A549 (cell line): ENCODE results near the gene MT1A. TPM values are rescaled to one million over a fixed set of nuclear protein-coding genes. Genes with fewer than 3 reads are reported as not detected.

Experiments
- ATAC-seq, 2 experiments: fragments of 200-7000 bp in 1 of 2; fragments of >200 bp in 1 of 2; cut with Nextera tagmentation in 1 of 2; cut with Tn5 transposase in 1 of 2; 3 replicates each; pipeline versions ENCODE4 v1.8.0 to v1.9.1; 2018 to 2020; ENCODE audit warnings: mild to moderate bottlenecking in 1 of 2, moderate library complexity in 1 of 2
- CTCF ChIA-PET: fragments of 300-600 bp; sonication (Branson Sonifier 250); formaldehyde crosslinking; extraction: SDS; loops from one replicate; lab custom pipeline; 2021; ENCODE audit warnings: antibody characterized with exemption, inconsistent platforms; lab: Yijun Ruan, JAX
- POLR2A ChIA-PET: fragments of 350-600 bp; formaldehyde crosslinking; extraction: SDS; loops from one replicate; lab custom pipeline; 2021; ENCODE audit warnings: antibody characterized with exemption, inconsistent platforms; lab: Yijun Ruan, JAX
- DNase-seq, 2 experiments: peaks; one replicate each; pipeline versions ENCODE4 v3.0.0 to v3.0.0-alpha.2; 2011 to 2016; ENCODE audit warnings: low read depth in 1 of 2, low spot score in 1 of 2
- FAIRE-seq: peaks from 2 replicates; lab custom pipeline; 2011; peaks lifted over from hg19 to GRCh38; lab: Jason Lieb, UNC
- H3K27ac ChIP-seq, 2 experiments: fragments of >200 bp; sonication (Bioruptor Twin); formaldehyde crosslinking; 3 replicates each; pipeline ENCODE4 v1.5.1; 2016 to 2017
- H3K4me1 ChIP-seq: fragments of >200 bp; sonication (Bioruptor Twin); formaldehyde crosslinking; 3 replicates; pipeline ENCODE4 v1.6.1; 2016
- H3K4me2 ChIP-seq: fragments of >200 bp; sonication (Bioruptor Twin); formaldehyde crosslinking; 3 replicates; pipeline ENCODE4 v1.6.1; 2016
- H3K4me3 ChIP-seq: fragments of >200 bp; sonication (Bioruptor Twin); formaldehyde crosslinking; 3 replicates; pipeline ENCODE4 v1.5.1; 2016
- H3K9me3 ChIP-seq: fragments of >200 bp; sonication (Bioruptor Twin); formaldehyde crosslinking; 3 replicates; pipeline ENCODE4 v1.6.1; 2016
- BHLHE40 ChIP-seq: IDR thresholded peaks from 2 replicates; pipeline ENCODE4 v1.6.1; 2012; ENCODE audit warnings: low read depth, low read length, inconsistent platforms
- CBX8 ChIP-seq: fragments of 200-600 bp; sonication (generic); IDR thresholded peaks from 2 replicates; pipeline ENCODE4 v1.6.1; 2016
- CEBPB ChIP-seq, 2 experiments: fragments of >200 bp in 1 of 2; sonication (Bioruptor Twin) in 1 of 2; formaldehyde crosslinking in 1 of 2; IDR thresholded peaks; 2 replicates each; pipeline ENCODE4 v1.6.1; 2012 to 2016
- EHMT2 ChIP-seq: fragments of 200-600 bp; sonication (generic); IDR thresholded peaks from 2 replicates; pipeline ENCODE4 v1.6.1; 2016; ENCODE audit warnings: antibody characterized with exemption, low read depth, mild to moderate bottlenecking, moderate library complexity
- FOSB ChIP-seq: fragments of 250-450 bp; sonication (Bioruptor Pico); IDR thresholded peaks from 2 replicates; pipeline ENCODE4 v1.5.0; 2020; ENCODE audit warnings: mild to moderate bottlenecking, moderate library complexity
- FOSL2 ChIP-seq, 2 experiments: fragments of 450-650 bp in 1 of 2; fragments of >200 bp in 1 of 2; sonication (Bioruptor Twin) in 1 of 2; formaldehyde crosslinking; IDR thresholded peaks; 2 replicates each; pipeline versions ENCODE4 v1.5.0 to v1.6.1; 2016 to 2020; ENCODE audit warnings: mild to moderate bottlenecking in 1 of 2, moderate library complexity in 1 of 2
- FOXS1 ChIP-seq: fragments of 250-450 bp; sonication (Bioruptor Pico); IDR thresholded peaks from 2 replicates; pipeline ENCODE4 v1.5.0; 2020; ENCODE audit warnings: mild to moderate bottlenecking, moderate library complexity
- HDAC2 ChIP-seq: fragments of 200-600 bp; sonication (generic); IDR thresholded peaks from 2 replicates; pipeline ENCODE4 v1.6.1; 2016
- HOXA7 ChIP-seq: fragments of 250-450 bp; sonication (Bioruptor Pico); IDR thresholded peaks from 2 replicates; pipeline ENCODE4 v1.5.0; 2020; ENCODE audit warnings: mild to moderate bottlenecking, moderate library complexity
- HOXB5 ChIP-seq: fragments of 250-450 bp; sonication (Bioruptor Pico); IDR thresholded peaks from 2 replicates; pipeline ENCODE4 v1.5.0; 2020; ENCODE audit warnings: mild to moderate bottlenecking, moderate library complexity
- JUN ChIP-seq, 2 experiments: fragments of >200 bp; sonication (Bioruptor Twin); formaldehyde crosslinking; IDR thresholded peaks; 2 replicates in 1 of 2; 3 replicates in 1 of 2; pipeline ENCODE4 v1.6.1; 2016 to 2017
- JUNB ChIP-seq: fragments of >200 bp; sonication (Bioruptor Twin); formaldehyde crosslinking; IDR thresholded peaks from 2 replicates; pipeline ENCODE4 v1.6.1; 2016
- KDM5A ChIP-seq: fragments of 200-600 bp; sonication (generic); IDR thresholded peaks from 2 replicates; pipeline ENCODE4 v1.6.1; 2016; ENCODE audit warnings: antibody characterized with exemption, mild to moderate bottlenecking
- MAZ ChIP-seq: fragments of 150-350 bp; IDR thresholded peaks from 2 replicates; pipeline ENCODE4 v1.6.1; 2014; ENCODE audit warnings: antibody characterized with exemption, low read depth, low read length, borderline replicate concordance
- MYC ChIP-seq: IDR thresholded peaks from 2 replicates; pipeline ENCODE4 v1.6.1; 2012; ENCODE audit warnings: mild to moderate bottlenecking, inconsistent platforms, low read length, improper control_type of control experiment, borderline replicate concordance
- NPAS2 ChIP-seq: fragments of 250-450 bp; sonication (Bioruptor Pico); IDR thresholded peaks from 2 replicates; pipeline ENCODE4 v1.8.0; 2022; ENCODE audit warnings: mild to moderate bottlenecking, moderate library complexity, borderline replicate concordance
- NR3C1 ChIP-seq: fragments of >200 bp; sonication (Bioruptor Twin); formaldehyde crosslinking; IDR thresholded peaks from 3 replicates; pipeline ENCODE4 v1.6.1; 2017
- RAD21 ChIP-seq, 2 experiments: fragments of >200 bp in 1 of 2; sonication (Bioruptor Twin) in 1 of 2; formaldehyde crosslinking in 1 of 2; IDR thresholded peaks in 1 of 2; conservative IDR thresholded peaks in 1 of 2; 2 replicates in 1 of 2; 3 replicates in 1 of 2; pipeline ENCODE4 v1.6.1; 2012 to 2018; ENCODE audit warnings: inconsistent platforms in 1 of 2
- RCOR1 ChIP-seq: fragments of 150-350 bp; IDR thresholded peaks from 2 replicates; pipeline ENCODE4 v1.6.1; 2014; ENCODE audit warnings: antibody characterized with exemption, low read length, low read depth
- REST ChIP-seq: fragments of 200-600 bp; sonication (generic); IDR thresholded peaks from 2 replicates; pipeline ENCODE4 v1.6.1; 2016; ENCODE audit warnings: antibody characterized with exemption, mild to moderate bottlenecking, moderate library complexity
- SREBF2 ChIP-seq: fragments of 450-650 bp; IDR thresholded peaks from 2 replicates; pipeline ENCODE4 v1.6.1; 2014; ENCODE audit warnings: mild to moderate bottlenecking, moderate library complexity
- ZC3H11A ChIP-seq: fragments of 450-650 bp; IDR thresholded peaks from 2 replicates; pipeline ENCODE4 v1.6.1; 2014; ENCODE audit warnings: antibody characterized with exemption, mild to moderate bottlenecking
- ZFP36 ChIP-seq: fragments of 450-650 bp; IDR thresholded peaks from 2 replicates; pipeline ENCODE4 v1.6.1; 2014; ENCODE audit warnings: borderline replicate concordance; ENCODE audit not compliant: partially characterized antibody
- ZNF302 ChIP-seq: fragments of 250-450 bp; sonication (Bioruptor Pico); IDR thresholded peaks from 2 replicates; pipeline ENCODE4 v1.9.0; 2021; ENCODE audit warnings: inconsistent platforms, mild to moderate bottlenecking, moderate library complexity
- ZSCAN20 ChIP-seq: fragments of 250-450 bp; sonication (Bioruptor Pico); IDR thresholded peaks from 2 replicates; pipeline ENCODE4 v1.8.0; 2022; ENCODE audit warnings: mild to moderate bottlenecking, moderate library complexity
- WGBS: methylation state at CpG from one replicate; pipeline ENCODE4 v1.1.6; 2017; ENCODE audit errors: missing lambda C conversion rate; 5-methylcytosine and 5-hydroxymethylcytosine counted together
- polyA plus RNA-seq, 4 experiments: library from polyadenylated mRNA; depleted of rRNA in 3 of 4; stranded (reverse); fragments of >200 nt; fragmentation: RNase III in 1 of 4; extraction: RNeasy Plus Mini Kit Qiagen cat#74134 plus additional on column Dnase treatment in 1 of 4; gene quantifications; 2 replicates in 3 of 4; 3 replicates in 1 of 4; pipeline ENCODE4 v1.2.3, GENCODE V29; 2011 to 2017
- TF ChIP-seq, protein P1 (sequence below): IDR thresholded peaks from 2 replicates; pipeline ENCODE4 v1.6.1; 2012; ENCODE audit warnings: low read depth, borderline replicate concordance
- TF ChIP-seq, protein P2 (sequence below): fragments of 450-650 bp; IDR thresholded peaks from 2 replicates; pipeline ENCODE4 v1.6.1; 2014; ENCODE audit warnings: antibody characterized with exemption

The MT1A gene
- polyA plus RNA-seq, 2 of the 4 experiments (the other 2 are of a cell fraction), result 5.3 to 12.8 TPM

- DNase-seq (peak in 1 of 2 experiments; percentile 19), ATAC-seq (peak in 1 of 2 experiments; percentile 1; a peak in 1 of 6 replicates), FAIRE-seq (no peak)
- H3K4me2 ChIP-seq, result peak overlapping the region; percentile 81
- 2% methylated on average over 21 of the region's 21 CpGs for WGBS
- ChIA-PET POLR2A (interaction anchor here (0.9 to 10.8 kb wide), 19 partner anchors 10 to 205 kb away, joined by 3 to 185 read pairs (median 5); partner anchors contain the start of genes MT1F, MT1X, NUDT21 and OGFOD1), CTCF (interaction anchor here (0.9 to 19.7 kb wide), 8 partner anchors 8 to 94 kb away, joined by 3 to 340 read pairs (median 4); partner anchors contain the start of genes MT1A, MT1B and MT1F)
- H3K4me3 ChIP-seq, result peak overlapping the region; percentile 61
- peak overlapping the region; percentile 93 to 96 for H3K27ac ChIP-seq
- peaks cover 64% of the 10 kb centered on the region for H3K4me1 ChIP-seq
- H3K9me3 ChIP-seq, result no peaks in the 10 kb centered on the region
- TF ChIP-seq HOXB5 (CRISPR knock-in tag), result no peak
- TF ChIP-seq REST, result no peak
- peak; percentile 19; the same call in 1 of the 2 replicates for TF ChIP-seq KDM5A
- TF ChIP-seq BHLHE40, result no peak
Measured at GRCh38 chr16:56608876-56609462, 29.5 kb upstream of the MT1A start.

- POLR2A ChIA-PET, result interaction anchor here (1.2 to 10.8 kb wide), 6 partner anchors 15 to 92 kb away, joined by 4 to 185 read pairs (median 21); partner anchors contain the start of genes MT1F and MT1X
- Histone ChIP-seq H3K9me3 (no peaks in the 10 kb centered on the region), H3K4me1 (peaks cover 70% of the 10 kb centered on the region), H3K27ac (peak overlapping the region; percentile 93 to 96), H3K4me3 (peak overlapping the region; percentile 61), H3K4me2 (peak overlapping the region; percentile 81)
- CTCF ChIA-PET, result interaction anchor here (1.3 to 19.7 kb wide), 6 partner anchors 8 to 93 kb away, joined by 3 to 340 read pairs (median 5); partner anchors contain the start of genes MT1A, MT1B and MT1F
- DNase-seq, result peak; percentile 53 to 63
- 3% methylated on average over 6 of the region's 6 CpGs for WGBS
- no peak for ATAC-seq
- FAIRE-seq, result no peak
- no peak for TF ChIP-seq NR3C1
- TF ChIP-seq JUNB, result no peak
- TF ChIP-seq ZNF302 (CRISPR knock-in tag), result no peak
- no peak for TF ChIP-seq ZFP36
- TF ChIP-seq FOXS1 (CRISPR knock-in tag), result no peak
- no peak for TF ChIP-seq HOXB5 (CRISPR knock-in tag)
- TF ChIP-seq FOSL2 (IDR thresholded peaks at IDR 0.05), result no peak
- TF ChIP-seq FOSL2 (CRISPR knock-in tag; IDR thresholded peaks at IDR 0.05), result no peak
- TF ChIP-seq, protein P1, sequence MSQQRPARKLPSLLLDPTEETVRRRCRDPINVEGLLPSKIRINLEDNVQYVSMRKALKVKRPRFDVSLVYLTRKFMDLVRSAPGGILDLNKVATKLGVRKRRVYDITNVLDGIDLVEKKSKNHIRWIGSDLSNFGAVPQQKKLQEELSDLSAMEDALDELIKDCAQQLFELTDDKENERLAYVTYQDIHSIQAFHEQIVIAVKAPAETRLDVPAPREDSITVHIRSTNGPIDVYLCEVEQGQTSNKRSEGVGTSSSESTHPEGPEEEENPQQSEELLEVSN, result no peak
- TF ChIP-seq RAD21 (conservative IDR thresholded peaks at IDR 0.05 in 1 of 2, IDR thresholded peaks at IDR 0.05 in 1 of 2), result no peak
- TF ChIP-seq EHMT2, result no peak
- TF ChIP-seq REST, result no peak
- TF ChIP-seq KDM5A, result no peak
- TF ChIP-seq ZSCAN20 (CRISPR knock-in tag), result no peak
- TF ChIP-seq BHLHE40, result no peak
- TF ChIP-seq SREBF2, result no peak
- TF ChIP-seq CEBPB (IDR thresholded peaks at IDR 0.05), result no peak
- peak in 1 of 2 experiments; percentile 26; a peak in 2 of 5 replicates for TF ChIP-seq JUN (IDR thresholded peaks at IDR 0.05)
- TF ChIP-seq MYC, result no peak
- no peak for TF ChIP-seq RCOR1
- TF ChIP-seq CBX8, result no peak
- no peak; the same call in 1 of the 2 replicates for TF ChIP-seq FOSB (CRISPR knock-in tag)
- TF ChIP-seq, protein P2, sequence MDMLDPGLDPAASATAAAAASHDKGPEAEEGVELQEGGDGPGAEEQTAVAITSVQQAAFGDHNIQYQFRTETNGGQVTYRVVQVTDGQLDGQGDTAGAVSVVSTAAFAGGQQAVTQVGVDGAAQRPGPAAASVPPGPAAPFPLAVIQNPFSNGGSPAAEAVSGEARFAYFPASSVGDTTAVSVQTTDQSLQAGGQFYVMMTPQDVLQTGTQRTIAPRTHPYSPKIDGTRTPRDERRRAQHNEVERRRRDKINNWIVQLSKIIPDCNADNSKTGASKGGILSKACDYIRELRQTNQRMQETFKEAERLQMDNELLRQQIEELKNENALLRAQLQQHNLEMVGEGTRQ, result no peak
- 0 out of 2 replicates have a peak, but pooled peaks have one; percentile 9 for TF ChIP-seq HOXA7
- no peak for TF ChIP-seq HDAC2
- no peak for TF ChIP-seq MAZ
- TF ChIP-seq ZC3H11A, result no peak
- TF ChIP-seq NPAS2 (CRISPR knock-in tag), result no peak
Measured at GRCh38 chr16:56609463-56609921, 29.0 kb upstream of the MT1A start.
